SK-N-SH treated with all-trans-retinoic acid at 6 μM for 48 hours (cell line): ENCODE measurements around the gene AZU1.

Source experiments
- ATAC-seq: fragments of 200-7000 bp; cut with Tn5 transposase; 3 replicates; pipeline ENCODE4 v1.9.1; 2020; ENCODE audit warnings: mild to moderate bottlenecking, moderate library complexity
- ARNTL ChIP-seq: fragments of 450-650 bp; formaldehyde crosslinking; IDR thresholded peaks from 2 replicates; pipeline ENCODE4 v1.5.0; 2020; ENCODE audit warnings: low read depth, mild to moderate bottlenecking, moderate library complexity, borderline replicate concordance
- BACH2 ChIP-seq: fragments of 250-450 bp; sonication (Bioruptor Pico); IDR thresholded peaks from 2 replicates; pipeline ENCODE4 v1.9.0; 2021; ENCODE audit warnings: mild to moderate bottlenecking, borderline replicate concordance
- CREB5 ChIP-seq: fragments of 250-450 bp; sonication (Bioruptor Pico); IDR thresholded peaks from 2 replicates; pipeline ENCODE4 v1.5.1; 2020; ENCODE audit warnings: low read depth, mild to moderate bottlenecking, moderate library complexity
- CSDC2 ChIP-seq: fragments of 250-450 bp; sonication (Bioruptor Pico); IDR thresholded peaks from 2 replicates; pipeline ENCODE4 v1.5.0; 2020; ENCODE audit warnings: mild to moderate bottlenecking, moderate library complexity
- GLIS3 ChIP-seq: fragments of 250-450 bp; sonication (Bioruptor Pico); IDR thresholded peaks from 2 replicates; pipeline ENCODE4 v1.5.0; 2020; ENCODE audit warnings: mild to moderate bottlenecking, moderate library complexity
- ISL1 ChIP-seq: fragments of 250-450 bp; sonication (Bioruptor Pico); IDR thresholded peaks from 2 replicates; pipeline ENCODE4 v2.1.2; 2022; ENCODE audit warnings: mild to moderate bottlenecking, moderate library complexity
- OSR1 ChIP-seq: fragments of 250-450 bp; sonication (Bioruptor Pico); IDR thresholded peaks from 2 replicates; pipeline ENCODE4 v1.8.0; 2022; ENCODE audit warnings: moderate library complexity, mild to moderate bottlenecking, inconsistent platforms
- PATZ1 ChIP-seq: fragments of 250-450 bp; sonication (Bioruptor Pico); IDR thresholded peaks from 2 replicates; pipeline ENCODE4 v1.8.0; 2020; ENCODE audit warnings: mild to moderate bottlenecking, moderate library complexity, borderline replicate concordance
- PPARA ChIP-seq: fragments of 250-450 bp; sonication (Bioruptor Pico); IDR thresholded peaks from 2 replicates; pipeline ENCODE4 v1.5.0; 2020; ENCODE audit warnings: mild to moderate bottlenecking, borderline replicate concordance
- SNAI2 ChIP-seq: fragments of 250-450 bp; sonication (Bioruptor Pico); IDR thresholded peaks from 2 replicates; pipeline ENCODE4 v1.5.0; 2020; ENCODE audit warnings: mild to moderate bottlenecking, moderate library complexity
- TOX ChIP-seq: fragments of 250-450 bp; sonication (Bioruptor Pico); IDR thresholded peaks from 2 replicates; pipeline ENCODE4 v1.8.0; 2021; ENCODE audit warnings: mild to moderate bottlenecking, moderate library complexity, borderline replicate concordance
- ZFP3 ChIP-seq: fragments of 250-450 bp; sonication (Bioruptor Pico); IDR thresholded peaks from 2 replicates; pipeline ENCODE4 v1.5.0; 2020; ENCODE audit warnings: mild to moderate bottlenecking, moderate library complexity
- ZFP30 ChIP-seq: fragments of 450-650 bp; formaldehyde crosslinking; IDR thresholded peaks from 2 replicates; pipeline ENCODE4 v1.5.0; 2022; ENCODE audit warnings: mild to moderate bottlenecking, moderate library complexity
- ZNF565 ChIP-seq: fragments of 450-650 bp; formaldehyde crosslinking; conservative IDR thresholded peaks from 2 replicates; pipeline ENCODE4 v1.5.0; 2020; ENCODE audit warnings: low read depth, mild to moderate bottlenecking, moderate library complexity
- ZNF8 ChIP-seq: fragments of 450-650 bp; formaldehyde crosslinking; IDR thresholded peaks from 2 replicates; pipeline ENCODE4 v1.5.0; 2020; ENCODE audit warnings: mild to moderate bottlenecking, moderate library complexity
- TF ChIP-seq, protein P1 (sequence below): fragments of 250-450 bp; sonication (Bioruptor Pico); IDR thresholded peaks from 2 replicates; pipeline ENCODE4 v1.8.0; 2021; ENCODE audit warnings: low read depth, mild to moderate bottlenecking, moderate library complexity, borderline replicate concordance
- TF ChIP-seq, protein P2 (sequence below): fragments of 250-450 bp; sonication (Bioruptor Pico); IDR thresholded peaks from 2 replicates; pipeline ENCODE4 v1.5.1; 2021; ENCODE audit warnings: mild to moderate bottlenecking, moderate library complexity
- TF ChIP-seq, protein P3 (sequence below): fragments of 250-450 bp; sonication (Bioruptor Pico); IDR thresholded peaks from 2 replicates; pipeline ENCODE4 v1.5.0; 2020; ENCODE audit warnings: mild to moderate bottlenecking, moderate library complexity

Gene AZU1

DNA sequence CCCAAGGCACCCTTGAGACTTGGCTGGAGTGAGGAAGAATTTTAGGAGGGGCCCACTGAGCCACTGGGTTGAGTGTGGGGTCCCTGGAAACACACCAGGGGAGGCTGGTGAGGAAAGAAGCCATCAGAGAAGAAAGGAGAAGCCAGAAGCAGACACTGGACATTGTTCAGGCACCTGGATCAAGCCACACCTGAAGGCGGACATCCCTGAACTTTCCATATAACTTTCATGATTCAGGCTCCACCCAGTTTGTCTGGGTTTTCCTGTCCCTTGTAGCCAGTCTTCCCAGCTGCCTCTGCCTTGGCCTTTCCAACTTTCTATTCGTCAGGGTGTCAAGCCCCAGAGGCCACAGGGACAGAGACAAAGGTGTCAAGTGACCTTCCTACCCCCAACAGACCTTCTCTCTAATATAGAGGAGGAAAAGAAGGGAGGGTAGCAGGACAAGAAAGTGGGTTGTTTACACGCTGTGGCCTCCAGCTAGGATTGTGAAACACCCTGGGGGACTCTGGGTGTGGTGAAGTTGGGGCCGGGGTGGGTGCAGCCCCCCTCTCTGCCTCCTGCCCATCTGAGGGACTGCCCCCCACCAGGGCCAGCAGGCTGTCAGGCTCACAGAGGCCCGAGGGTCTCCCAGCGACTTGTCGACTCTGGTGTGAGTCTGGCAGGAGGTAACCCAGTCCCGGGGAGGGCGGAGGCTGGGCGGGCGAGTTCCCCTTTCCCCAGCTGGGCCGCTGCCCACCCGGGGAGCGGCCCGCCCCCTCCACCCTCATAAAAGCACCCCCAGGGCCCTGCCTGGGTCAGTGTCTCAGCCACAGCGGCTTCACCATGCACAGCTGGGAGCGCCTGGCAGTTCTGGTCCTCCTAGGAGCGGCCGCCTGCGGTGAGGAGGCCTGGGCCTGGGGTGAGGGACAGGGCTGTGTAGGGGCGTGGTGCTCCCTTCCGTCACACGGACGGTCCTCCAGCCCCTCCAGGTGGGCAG is 31.5 kb downstream of the AZU1 start, which contains the start of gene CFD:
Gene CFD, plus strand, starts transcription at position 797 of the 976 bp plus-strand sequence. Its CDS starts 26 bp downstream, at position 823.
- no peak for ATAC-seq
- no peak for TF ChIP-seq PPARA (CRISPR knock-in tag)
- TF ChIP-seq PATZ1 (CRISPR knock-in tag), result no peak
- no peak for TF ChIP-seq ARNTL
- no peak for TF ChIP-seq SNAI2
- no peak for TF ChIP-seq ZNF8
- no peak for TF ChIP-seq BACH2 (CRISPR knock-in tag)
- no peak for TF ChIP-seq CSDC2 (CRISPR knock-in tag)
- TF ChIP-seq ZNF565, result no peak

DNA sequence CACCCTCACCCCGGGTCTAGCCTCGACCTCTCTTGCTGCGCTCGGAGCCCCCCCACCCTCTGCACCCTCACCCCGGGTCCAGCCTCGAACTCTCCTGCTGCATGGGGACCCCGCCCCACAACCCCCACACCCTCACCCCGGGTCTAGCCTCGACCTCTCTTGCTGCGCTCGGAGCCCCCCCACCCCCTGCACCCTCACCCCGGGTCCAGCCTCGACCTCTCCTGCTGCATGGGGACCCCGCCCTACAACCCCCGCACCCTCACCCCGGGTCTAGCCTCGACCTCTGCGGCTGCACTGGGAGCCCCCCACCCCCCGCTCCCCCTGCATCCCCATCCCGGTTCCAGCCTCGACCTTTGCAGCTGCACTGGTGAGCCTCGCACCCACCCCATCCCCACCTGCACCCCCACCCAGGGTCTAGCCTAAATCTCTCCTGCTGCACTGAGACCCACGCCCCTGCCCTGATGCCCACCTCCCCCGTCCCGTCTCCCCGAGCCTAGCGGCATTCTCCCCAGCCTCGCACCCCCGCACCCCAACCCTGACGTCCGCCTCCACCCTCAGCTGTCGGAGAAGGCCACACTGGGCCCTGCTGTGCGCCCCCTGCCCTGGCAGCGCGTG is 33.6 kb downstream of the AZU1 start:
- no peak for ATAC-seq
- no peak for TF ChIP-seq TOX (CRISPR knock-in tag)
- TF ChIP-seq OSR1 (CRISPR knock-in tag), result no peak
- no peak for TF ChIP-seq BACH2 (CRISPR knock-in tag)
- TF ChIP-seq, protein P1, sequence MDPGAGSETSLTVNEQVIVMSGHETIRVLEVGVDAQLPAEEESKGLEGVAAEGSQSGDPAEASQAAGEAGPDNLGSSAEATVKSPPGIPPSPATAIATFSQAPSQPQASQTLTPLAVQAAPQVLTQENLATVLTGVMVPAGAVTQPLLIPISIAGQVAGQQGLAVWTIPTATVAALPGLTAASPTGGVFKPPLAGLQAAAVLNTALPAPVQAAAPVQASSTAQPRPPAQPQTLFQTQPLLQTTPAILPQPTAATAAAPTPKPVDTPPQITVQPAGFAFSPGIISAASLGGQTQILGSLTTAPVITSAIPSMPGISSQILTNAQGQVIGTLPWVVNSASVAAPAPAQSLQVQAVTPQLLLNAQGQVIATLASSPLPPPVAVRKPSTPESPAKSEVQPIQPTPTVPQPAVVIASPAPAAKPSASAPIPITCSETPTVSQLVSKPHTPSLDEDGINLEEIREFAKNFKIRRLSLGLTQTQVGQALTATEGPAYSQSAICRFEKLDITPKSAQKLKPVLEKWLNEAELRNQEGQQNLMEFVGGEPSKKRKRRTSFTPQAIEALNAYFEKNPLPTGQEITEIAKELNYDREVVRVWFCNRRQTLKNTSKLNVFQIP, result no peak
- TF ChIP-seq ZFP3 (CRISPR knock-in tag), result no peak
- no peak for TF ChIP-seq GLIS3 (CRISPR knock-in tag)
- no peak for TF ChIP-seq ZNF8
- no peak for TF ChIP-seq SNAI2
- TF ChIP-seq CREB5, result no peak
- TF ChIP-seq PPARA (CRISPR knock-in tag), result no peak
- TF ChIP-seq ISL1 (CRISPR knock-in tag), result no peak
- TF ChIP-seq, protein P2, sequence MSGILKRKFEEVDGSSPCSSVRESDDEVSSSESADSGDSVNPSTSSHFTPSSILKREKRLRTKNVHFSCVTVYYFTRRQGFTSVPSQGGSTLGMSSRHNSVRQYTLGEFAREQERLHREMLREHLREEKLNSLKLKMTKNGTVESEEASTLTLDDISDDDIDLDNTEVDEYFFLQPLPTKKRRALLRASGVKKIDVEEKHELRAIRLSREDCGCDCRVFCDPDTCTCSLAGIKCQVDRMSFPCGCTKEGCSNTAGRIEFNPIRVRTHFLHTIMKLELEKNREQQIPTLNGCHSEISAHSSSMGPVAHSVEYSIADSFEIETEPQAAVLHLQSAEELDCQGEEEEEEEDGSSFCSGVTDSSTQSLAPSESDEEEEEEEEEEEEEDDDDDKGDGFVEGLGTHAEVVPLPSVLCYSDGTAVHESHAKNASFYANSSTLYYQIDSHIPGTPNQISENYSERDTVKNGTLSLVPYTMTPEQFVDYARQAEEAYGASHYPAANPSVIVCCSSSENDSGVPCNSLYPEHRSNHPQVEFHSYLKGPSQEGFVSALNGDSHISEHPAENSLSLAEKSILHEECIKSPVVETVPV (CRISPR knock-in tag), result no peak
- no peak for TF ChIP-seq ZNF565
- TF ChIP-seq, protein P3, sequence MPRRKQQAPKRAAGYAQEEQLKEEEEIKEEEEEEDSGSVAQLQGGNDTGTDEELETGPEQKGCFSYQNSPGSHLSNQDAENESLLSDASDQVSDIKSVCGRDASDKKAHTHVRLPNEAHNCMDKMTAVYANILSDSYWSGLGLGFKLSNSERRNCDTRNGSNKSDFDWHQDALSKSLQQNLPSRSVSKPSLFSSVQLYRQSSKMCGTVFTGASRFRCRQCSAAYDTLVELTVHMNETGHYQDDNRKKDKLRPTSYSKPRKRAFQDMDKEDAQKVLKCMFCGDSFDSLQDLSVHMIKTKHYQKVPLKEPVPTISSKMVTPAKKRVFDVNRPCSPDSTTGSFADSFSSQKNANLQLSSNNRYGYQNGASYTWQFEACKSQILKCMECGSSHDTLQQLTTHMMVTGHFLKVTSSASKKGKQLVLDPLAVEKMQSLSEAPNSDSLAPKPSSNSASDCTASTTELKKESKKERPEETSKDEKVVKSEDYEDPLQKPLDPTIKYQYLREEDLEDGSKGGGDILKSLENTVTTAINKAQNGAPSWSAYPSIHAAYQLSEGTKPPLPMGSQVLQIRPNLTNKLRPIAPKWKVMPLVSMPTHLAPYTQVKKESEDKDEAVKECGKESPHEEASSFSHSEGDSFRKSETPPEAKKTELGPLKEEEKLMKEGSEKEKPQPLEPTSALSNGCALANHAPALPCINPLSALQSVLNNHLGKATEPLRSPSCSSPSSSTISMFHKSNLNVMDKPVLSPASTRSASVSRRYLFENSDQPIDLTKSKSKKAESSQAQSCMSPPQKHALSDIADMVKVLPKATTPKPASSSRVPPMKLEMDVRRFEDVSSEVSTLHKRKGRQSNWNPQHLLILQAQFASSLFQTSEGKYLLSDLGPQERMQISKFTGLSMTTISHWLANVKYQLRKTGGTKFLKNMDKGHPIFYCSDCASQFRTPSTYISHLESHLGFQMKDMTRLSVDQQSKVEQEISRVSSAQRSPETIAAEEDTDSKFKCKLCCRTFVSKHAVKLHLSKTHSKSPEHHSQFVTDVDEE (CRISPR knock-in tag), result no peak
- TF ChIP-seq PATZ1 (CRISPR knock-in tag), result no peak
- no peak for TF ChIP-seq ARNTL
- TF ChIP-seq ZFP30 (CRISPR knock-in tag), result no peak
